Upper lobe of right lung (tissue), 1 donor: Measurements from ENCODE around the gene DMD. TPM values are rescaled to one million over a fixed set of nuclear protein-coding genes. Genes with fewer than 3 reads are reported as not detected.

ENCODE experiments used
- ATAC-seq: fragments of 200-7000 bp; cut with Tn5 transposase; one replicate; pipeline ENCODE4 v1.9.1; 2020; ENCODE audit warnings: mild to moderate bottlenecking, moderate library complexity
- DNase-seq: peaks from one replicate; pipeline ENCODE4 v3.0.0-alpha.2; 2020
- H3K27ac ChIP-seq: fragments of 200-600 bp; one replicate; pipeline ENCODE4 v1.8.0; 2022
- H3K27me3 ChIP-seq: fragments of 200-600 bp; one replicate; pipeline ENCODE4 v1.8.0; 2022; ENCODE audit warnings: mild to moderate bottlenecking
- H3K36me3 ChIP-seq: fragments of 200-600 bp; one replicate; pipeline ENCODE4 v1.8.0; 2022
- H3K4me1 ChIP-seq: fragments of 200-600 bp; one replicate; pipeline ENCODE4 v1.8.0; 2022
- H3K4me3 ChIP-seq: fragments of 200-600 bp; one replicate; pipeline ENCODE4 v1.8.0; 2022; ENCODE audit warnings: mild to moderate bottlenecking
- H3K9me3 ChIP-seq: fragments of 200-600 bp; one replicate; pipeline ENCODE4 v1.8.0; 2022
- CTCF ChIP-seq: fragments of 200-600 bp; IDR thresholded peaks from one replicate; pipeline ENCODE4 v1.8.0; 2022; ENCODE audit warnings: antibody characterized with exemption
- intact Hi-C: fragments of 100-400 bp; cut with DNase I; formaldehyde crosslinking; loops from one replicate; pipeline ENCODE4 v1.11.0; 2022
- total RNA-seq: library from RNA; stranded (reverse); fragmentation: NEBNext Ultra II Directional; extraction: Animal tissue kit (Norgen Biotek cat#: 25700); gene quantifications from one replicate; pipeline ENCODE4 v1.2.1, GENCODE V29; 2021
- donor health status: DM: no; HTN: yes; CAD: no; lungs with severe emphysema.

DMD gene
- total RNA-seq, 1 donor from 2014 or later: 24.7 TPM

- H3K27me3 ChIP-seq: no peaks in the 10 kb centered on the region
- H3K9me3 ChIP-seq: no peaks in the 10 kb centered on the region
- no peak for ATAC-seq
- H3K36me3 ChIP-seq: no peaks in the 10 kb centered on the region
- H3K4me1 ChIP-seq: no peaks in the 10 kb centered on the region
- no peak for TF ChIP-seq CTCF
- intact Hi-C loops: no loop called here
- no peak for DNase-seq
- H3K27ac ChIP-seq: no peak overlapping the region
- H3K4me3 ChIP-seq: no peak overlapping the region
These were observed 1606.6 kb downstream of the DMD start for GRCh38 chrX:31604629-31605221.

DNA sequence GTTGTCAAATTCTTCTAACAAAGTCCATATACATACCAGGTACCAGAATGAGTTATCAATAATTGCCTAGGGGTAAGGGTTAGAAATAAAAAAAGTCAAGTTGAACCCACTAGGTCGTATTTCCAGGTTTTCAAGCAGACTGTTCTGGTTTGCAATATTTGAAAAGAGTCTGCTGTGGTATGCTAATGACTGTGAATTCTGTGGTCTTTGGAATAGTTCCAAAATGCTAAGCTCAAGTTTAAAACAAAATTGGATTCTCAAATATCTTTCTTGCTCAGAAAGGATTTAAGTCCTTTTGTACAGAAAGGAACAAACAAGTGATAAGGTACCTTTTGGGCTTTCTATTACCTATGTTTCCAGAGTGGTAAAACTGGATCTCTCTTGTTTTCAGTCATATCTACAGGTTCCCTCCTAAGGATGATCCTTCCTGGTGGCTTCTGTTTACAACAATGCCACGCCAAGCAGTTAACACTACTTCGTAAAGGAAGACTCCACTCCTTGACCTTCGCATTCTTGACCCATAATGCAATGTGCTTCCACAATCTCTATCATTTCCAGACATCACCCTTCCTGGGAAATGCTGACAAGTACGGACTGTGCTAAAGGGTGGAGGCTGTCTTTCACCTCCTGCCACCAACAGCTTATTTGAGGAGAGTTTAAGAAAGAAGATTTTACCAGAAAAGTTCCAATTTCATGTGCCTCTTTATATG is 1607.8 kb downstream of the DMD start:
- Histone ChIP-seq H3K4me1 (no peaks in the 10 kb centered on the region), H3K27me3 (no peaks in the 10 kb centered on the region), H3K36me3 (no peaks in the 10 kb centered on the region), H3K9me3 (no peaks in the 10 kb centered on the region), H3K27ac (no peak overlapping the region), H3K4me3 (no peak overlapping the region)
- intact Hi-C loops: no loop called here
- DNase-seq (no peak), ATAC-seq (no peak)
- TF ChIP-seq CTCF: no peak

- H3K9me3 ChIP-seq: no peaks in the 10 kb centered on the region
- intact Hi-C loops: no loop called here
- no peak overlapping the region for H3K4me3 ChIP-seq
- no peak for ATAC-seq
- H3K4me1 ChIP-seq: no peaks in the 10 kb centered on the region
- no peak for DNase-seq
- H3K27me3 ChIP-seq: no peaks in the 10 kb centered on the region
- H3K36me3 ChIP-seq: no peaks in the 10 kb centered on the region
- no peak overlapping the region for H3K27ac ChIP-seq
- no peak for TF ChIP-seq CTCF
These were observed 1610.5 kb downstream of the DMD start for GRCh38 chrX:31600823-31601222.

- no peak for ATAC-seq
- intact Hi-C loops: no loop called here
- H3K27me3 ChIP-seq: no peaks in the 10 kb centered on the region
- no peaks in the 10 kb centered on the region for H3K9me3 ChIP-seq
- TF ChIP-seq CTCF: no peak
- no peaks in the 10 kb centered on the region for H3K4me1 ChIP-seq
- H3K27ac ChIP-seq: no peak overlapping the region
- no peak overlapping the region for H3K4me3 ChIP-seq
- no peaks in the 10 kb centered on the region for H3K36me3 ChIP-seq
- DNase-seq: no peak
These were observed 1618.0 kb downstream of the DMD start for GRCh38 chrX:31593353-31593752.

GRCh38 chrX:31591355-31591754 is 1620.0 kb downstream of the DMD start:
- H3K27me3 ChIP-seq: no peaks in the 10 kb centered on the region
- no peak for DNase-seq
- TF ChIP-seq CTCF: no peak
- H3K36me3 ChIP-seq: no peaks in the 10 kb centered on the region
- H3K27ac ChIP-seq: no peak overlapping the region
- no peak for ATAC-seq
- no peaks in the 10 kb centered on the region for H3K9me3 ChIP-seq
- no peaks in the 10 kb centered on the region for H3K4me1 ChIP-seq
- no peak overlapping the region for H3K4me3 ChIP-seq
- intact Hi-C loops: no loop called here
